GM19023 (cell line): ENCODE data around the gene CHD9NB.
"Not testable (repeated sequence)": the region's sequence is repeated elsewhere in the genome, so short reads cannot be mapped to it uniquely, and the experiment has no call there.

Experiments
- ATAC-seq: cut with Tn5 transposase; IDR thresholded peaks from one replicate; pipeline ENCODE4 v1.9.1; 2021; ENCODE audit warnings: mild to moderate bottlenecking, moderate library complexity; ENCODE audit not compliant: unreplicated experiment

CHD9NB gene

GRCh38 chr16:53058441-53058840 is 5.7 kb upstream of the CHD9NB start:
- ATAC-seq, result no peak

GRCh38 chr16:53057658-53058057 is 5.0 kb upstream of the CHD9NB start:
- no peak for ATAC-seq

GRCh38 chr16:53056392-53056881 is 3.7 kb upstream of the CHD9NB start:
- ATAC-seq, result no peak

GRCh38 chr16:53055541-53056391 is 3.1 kb upstream of the CHD9NB start:
- ATAC-seq, result no peak

- peak; percentile 86 for ATAC-seq
Observed at GRCh38 chr16:53054670-53055485, 2.2 kb upstream of the CHD9NB start, which contains the start of gene CHD9. CHD9 (plus strand) TSS chr16:53054991; CDS start chr16:53156090, 101,099 bp downstream.

GRCh38 chr16:53053967-53054669 is 1.4 kb upstream of the CHD9NB start:
- ATAC-seq, result peak; percentile 40

GRCh38 chr16:53051255-53051654 is 1.4 kb downstream of the CHD9NB start:
- not testable (repeated sequence) for ATAC-seq

GRCh38 chr16:53048139-53048915 is 4.4 kb downstream of the CHD9NB start:
- no peak for ATAC-seq

GRCh38 chr16:53047515-53047914 is 5.2 kb downstream of the CHD9NB start:
- ATAC-seq, result not testable (repeated sequence)

- no peak for ATAC-seq
Observed at GRCh38 chr16:53045341-53046220, 7.1 kb downstream of the CHD9NB start.

GRCh38 chr16:53043986-53044601 is 8.6 kb downstream of the CHD9NB start:
- no peak for ATAC-seq

- no peak for ATAC-seq
Observed at GRCh38 chr16:53043428-53043831, 9.3 kb downstream of the CHD9NB start.

- ATAC-seq, result no peak
Observed at GRCh38 chr16:53042235-53042701, 10.4 kb downstream of the CHD9NB start.

GRCh38 chr16:53041320-53042051 is 11.2 kb downstream of the CHD9NB start:
- ATAC-seq, result no peak

GRCh38 chr16:53040788-53041187 is 11.9 kb downstream of the CHD9NB start:
- ATAC-seq, result no peak

GRCh38 chr16:53036711-53037110 is 16.0 kb downstream of the CHD9NB start:
- ATAC-seq, result not testable (repeated sequence)

- no peak for ATAC-seq
Observed at GRCh38 chr16:53036066-53036465, 16.6 kb downstream of the CHD9NB start.
